HG02938 (cell line): ENCODE data around the gene PADI3.
"Not testable (repeated sequence)": the region's sequence is repeated elsewhere in the genome, so short reads cannot be mapped to it uniquely, and the experiment has no call there.

ENCODE experiments used
- ATAC-seq: cut with Tn5 transposase; IDR thresholded peaks from one replicate; pipeline ENCODE4 v1.9.1; 2021; ENCODE audit warnings: mild to moderate bottlenecking, moderate library complexity; ENCODE audit not compliant: unreplicated experiment

The PADI3 gene

DNA sequence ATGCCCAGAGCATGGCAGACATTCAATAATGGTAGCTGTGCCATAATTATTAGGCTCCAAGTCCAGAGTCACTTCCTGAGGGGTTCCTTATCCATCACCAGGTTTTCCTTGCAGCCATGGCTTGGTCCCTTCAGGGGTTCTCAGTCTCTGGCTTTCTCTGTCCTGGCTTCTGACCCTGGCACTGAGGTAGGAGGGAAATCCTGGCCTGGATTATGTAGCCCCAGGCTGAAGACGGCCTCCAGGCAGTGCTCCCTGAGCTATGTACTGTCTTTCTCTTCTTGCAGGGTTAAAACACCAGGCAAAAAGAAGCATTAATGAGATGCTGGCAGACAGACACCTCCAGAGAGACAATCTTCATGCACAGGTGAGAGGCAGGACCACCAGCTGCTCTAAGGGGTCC, 9.5 kb upstream of the PADI3 start:
- no peak for ATAC-seq

- not testable (repeated sequence) for ATAC-seq
Measured at GRCh38 chr1:17241011-17241779, 7.7 kb upstream of the PADI3 start.

DNA sequence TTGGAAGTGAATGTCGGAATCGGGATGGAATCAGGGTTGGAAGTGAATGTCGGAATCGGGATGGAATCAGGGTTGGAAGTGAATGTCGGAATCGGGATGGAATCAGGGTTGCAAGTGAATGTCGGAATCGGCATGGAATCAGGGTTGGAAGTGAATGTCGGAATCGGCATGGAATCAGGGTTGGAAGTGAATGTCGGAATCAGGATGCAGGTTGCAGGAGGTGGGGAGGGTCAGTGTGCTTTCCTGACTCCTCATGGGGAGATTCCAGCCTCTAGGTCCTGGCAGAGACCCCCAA, 7.2 kb upstream of the PADI3 start:
- not testable (repeated sequence) for ATAC-seq

GRCh38 chr1:17243274-17243673, 5.6 kb upstream of the PADI3 start:
- ATAC-seq, result no peak

DNA sequence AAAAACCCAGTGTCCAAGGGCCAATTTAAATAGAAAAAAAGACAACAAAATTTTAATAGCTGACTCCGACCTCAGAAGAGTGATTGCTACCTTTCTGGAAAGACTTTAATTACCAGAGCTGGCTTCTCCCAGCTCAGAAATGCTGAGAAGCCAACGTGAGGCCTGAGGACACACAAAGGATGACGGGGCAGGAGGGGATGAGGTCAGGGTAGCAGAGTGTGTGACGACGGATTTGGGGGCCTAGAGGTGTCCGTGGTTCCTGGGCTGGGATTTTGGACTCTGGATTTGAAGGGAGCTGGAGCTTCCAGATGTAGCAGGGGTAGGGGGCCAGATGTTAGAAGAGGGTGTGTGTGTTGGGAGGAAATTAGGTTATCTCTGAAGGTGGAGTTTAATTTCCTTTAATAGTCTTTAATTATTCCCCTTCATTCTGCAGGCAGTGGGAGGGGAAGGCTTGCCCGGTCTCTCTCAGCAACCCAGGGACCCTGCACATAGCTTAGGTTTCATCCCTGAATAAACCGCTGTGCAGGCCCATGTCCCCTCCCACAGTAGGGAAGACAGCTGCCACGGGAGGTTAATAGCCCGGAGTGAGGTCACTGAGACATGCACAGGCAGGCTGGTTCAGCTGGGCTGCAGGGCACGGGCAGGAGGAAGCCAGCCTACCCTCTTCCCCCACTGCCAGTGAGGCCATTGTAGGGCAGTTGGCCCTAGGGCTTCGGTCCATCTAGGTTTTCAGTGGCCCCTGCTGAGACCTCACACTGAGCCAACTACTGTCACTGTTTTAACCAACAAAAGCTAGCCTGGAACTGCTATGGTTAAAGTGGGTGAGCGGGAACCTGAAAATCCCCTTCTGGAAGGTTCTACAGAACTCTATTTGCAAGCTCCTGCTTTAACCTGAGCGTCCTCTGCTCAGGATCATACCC, 3.8 kb upstream of the PADI3 start:
- ATAC-seq, result no peak

GRCh38 chr1:17245816-17246325, 3.0 kb upstream of the PADI3 start:
- ATAC-seq, result no peak

DNA sequence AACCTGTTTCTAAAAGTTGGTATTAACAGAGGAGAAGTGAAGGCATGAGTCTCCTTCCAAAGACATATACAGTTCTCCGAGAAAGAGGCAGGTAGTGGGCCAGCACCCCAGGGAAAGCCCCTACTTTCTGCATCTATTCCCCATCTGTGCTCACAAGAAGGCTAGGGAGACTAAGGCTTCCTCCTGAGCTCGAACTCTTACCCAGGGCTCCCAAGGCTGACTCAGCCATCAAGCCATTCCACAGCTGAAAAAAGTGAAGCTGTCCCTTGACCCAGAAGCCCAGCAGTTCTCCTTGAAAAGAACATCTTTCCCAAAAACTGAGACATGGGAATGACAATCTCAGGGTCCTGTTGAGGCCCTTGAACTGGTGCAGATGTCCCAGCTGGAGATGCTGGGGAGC, 1.9 kb upstream of the PADI3 start:
- no peak for ATAC-seq

DNA sequence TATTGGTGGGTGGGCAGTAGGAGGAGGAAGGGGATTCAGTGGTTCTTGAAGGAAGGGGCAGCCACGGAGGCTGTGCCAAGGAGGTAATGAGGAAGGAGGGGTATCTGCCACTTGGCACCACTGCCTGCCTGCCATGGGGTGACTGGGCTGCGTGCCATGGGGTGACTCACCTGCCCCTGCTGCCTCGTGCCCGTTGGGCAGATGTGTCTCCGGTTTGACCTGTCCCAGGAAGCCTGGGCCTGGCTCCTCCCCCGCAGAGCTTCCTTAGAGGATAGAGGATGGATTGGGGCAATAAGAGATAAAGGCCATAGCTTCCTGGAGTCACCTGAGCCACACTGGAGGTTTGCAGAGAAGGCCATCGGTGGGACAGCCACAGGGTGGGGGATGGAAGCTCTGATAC, 1.7 kb downstream of the PADI3 start:
- no peak for ATAC-seq

GRCh38 chr1:17251246-17251645, 2.3 kb downstream of the PADI3 start:
- no peak for ATAC-seq

DNA sequence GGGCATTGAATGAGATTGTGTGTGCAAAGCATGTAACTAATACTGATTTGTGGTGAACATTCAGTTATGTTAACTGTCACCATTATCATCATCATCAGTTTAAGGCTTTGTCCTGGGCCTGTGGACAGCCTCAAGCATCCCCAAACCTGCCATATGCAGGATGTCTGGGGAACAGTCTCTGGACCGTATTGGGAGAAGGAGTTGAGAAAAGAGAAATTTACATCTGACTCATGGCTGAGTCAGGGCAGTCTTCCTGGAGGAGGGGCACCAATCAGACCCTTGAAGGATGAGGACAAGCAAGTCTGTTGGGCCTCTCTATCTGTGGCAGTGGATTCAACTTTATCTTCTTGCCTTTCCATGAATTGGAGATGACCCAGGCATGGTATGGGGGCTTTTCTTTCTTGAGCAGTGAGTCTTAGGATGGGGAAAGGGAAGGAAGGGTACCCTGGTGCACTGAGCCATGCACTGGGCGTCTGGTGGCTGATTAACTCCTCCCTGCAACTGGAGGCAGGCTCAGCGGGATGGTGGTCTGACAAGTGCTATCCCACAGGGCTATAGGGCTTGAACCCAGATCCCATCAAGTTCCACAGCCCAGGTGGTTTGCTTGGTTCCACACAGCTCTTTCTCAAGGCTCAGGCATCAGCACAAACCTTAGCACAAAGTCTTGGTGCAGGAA, 2.9 kb downstream of the PADI3 start:
- no peak for ATAC-seq

- no peak for ATAC-seq
Measured at GRCh38 chr1:17255336-17255735, 6.4 kb downstream of the PADI3 start.

GRCh38 chr1:17258116-17258757, 9.3 kb downstream of the PADI3 start:
- ATAC-seq, result no peak

- ATAC-seq, result no peak
Measured at GRCh38 chr1:17258758-17259130, 9.8 kb downstream of the PADI3 start.

DNA sequence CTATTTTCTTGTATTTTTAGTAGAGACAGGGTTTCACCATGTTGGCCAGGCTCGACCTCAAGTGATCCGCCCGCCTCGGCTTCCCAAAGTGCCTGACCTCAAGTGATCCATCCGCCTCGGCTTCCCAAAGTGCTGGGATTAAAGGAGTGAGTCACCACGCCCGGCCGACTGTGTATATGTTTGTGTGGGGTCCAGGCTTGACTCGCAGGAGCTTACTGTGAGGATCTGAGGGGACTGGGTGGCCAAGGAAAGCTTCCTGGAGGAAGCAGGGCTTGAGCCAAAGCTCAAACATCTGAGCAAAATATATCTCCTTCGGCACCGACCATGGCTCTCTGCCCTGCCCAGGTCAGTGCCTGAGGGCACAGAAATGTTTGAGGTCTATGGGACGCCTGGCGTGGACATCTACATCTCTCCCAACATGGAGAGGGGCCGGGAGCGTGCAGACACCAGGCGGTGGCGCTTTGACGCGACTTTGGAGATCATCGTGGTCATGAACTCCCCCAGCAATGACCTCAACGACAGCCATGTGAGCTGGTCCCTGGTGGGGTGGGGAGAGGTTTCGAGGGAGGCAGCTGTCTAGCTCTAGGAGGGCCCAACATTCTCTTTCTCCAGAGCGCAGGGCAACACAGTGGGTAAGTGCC, 10.5 kb downstream of the PADI3 start:
- no peak for ATAC-seq

DNA sequence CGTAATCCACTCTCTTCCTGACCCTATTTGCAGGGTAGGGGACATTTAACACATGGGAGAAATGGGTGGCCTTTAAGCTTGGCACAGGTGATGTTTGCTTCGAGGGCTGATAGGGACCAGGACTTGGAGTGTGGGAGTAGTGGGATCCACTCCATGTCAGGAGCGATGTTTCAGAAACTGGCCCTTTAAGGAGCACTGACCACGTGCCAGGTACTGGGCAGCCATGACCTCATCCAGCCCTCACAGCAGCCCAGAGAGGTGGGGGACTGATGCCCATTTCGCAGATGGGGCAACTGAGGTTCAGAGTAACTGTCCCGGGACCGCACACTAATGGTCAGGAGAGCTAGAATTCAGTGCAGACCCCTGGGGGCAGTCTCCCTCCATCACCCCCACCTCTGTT, 11.4 kb downstream of the PADI3 start:
- ATAC-seq, result no peak

GRCh38 chr1:17260738-17261137, 11.8 kb downstream of the PADI3 start:
- no peak for ATAC-seq

DNA sequence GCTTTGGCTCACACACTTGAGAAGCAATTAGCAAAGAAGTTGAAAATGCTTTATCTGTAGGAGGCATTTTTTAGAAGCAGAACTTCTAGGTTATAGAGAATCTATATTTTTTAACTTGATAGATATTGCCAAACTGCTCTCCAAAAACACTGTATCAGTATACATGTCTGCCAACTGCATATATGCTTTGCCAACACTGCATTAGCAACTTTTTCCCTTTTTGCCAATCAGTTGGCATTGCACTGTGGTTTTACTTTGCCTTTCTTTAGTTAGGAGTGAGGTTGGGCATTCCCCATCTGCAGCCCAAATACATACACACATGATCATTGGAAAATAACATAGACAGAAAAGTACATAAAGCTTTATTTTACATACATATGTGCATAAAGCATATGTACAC, 15.0 kb downstream of the PADI3 start:
- ATAC-seq, result no peak

GRCh38 chr1:17264470-17264869, 15.6 kb downstream of the PADI3 start:
- no peak for ATAC-seq

- ATAC-seq, result no peak
Measured at GRCh38 chr1:17265162-17265561, 16.3 kb downstream of the PADI3 start.

- no peak for ATAC-seq
Measured at GRCh38 chr1:17265950-17266349, 17.1 kb downstream of the PADI3 start.
